A549 (cell line): Measurements from ENCODE around the gene MICOS13. TPM values are rescaled to one million over a fixed set of nuclear protein-coding genes. Genes with fewer than 3 reads are reported as not detected.

Source experiments
- ATAC-seq, 2 experiments: fragments of 200-7000 bp in 1 of 2; fragments of >200 bp in 1 of 2; cut with Nextera tagmentation in 1 of 2; cut with Tn5 transposase in 1 of 2; 3 replicates each; pipeline versions ENCODE4 v1.8.0 to v1.9.1; 2018 to 2020; ENCODE audit warnings: mild to moderate bottlenecking in 1 of 2, moderate library complexity in 1 of 2
- CTCF ChIA-PET: fragments of 300-600 bp; sonication (Branson Sonifier 250); formaldehyde crosslinking; extraction: SDS; loops from one replicate; lab custom pipeline; 2021; ENCODE audit warnings: antibody characterized with exemption, inconsistent platforms; lab: Yijun Ruan, JAX
- POLR2A ChIA-PET: fragments of 350-600 bp; formaldehyde crosslinking; extraction: SDS; loops from one replicate; lab custom pipeline; 2021; ENCODE audit warnings: antibody characterized with exemption, inconsistent platforms; lab: Yijun Ruan, JAX
- DNase-seq, 2 experiments: peaks; one replicate each; pipeline versions ENCODE4 v3.0.0 to v3.0.0-alpha.2; 2011 to 2016; ENCODE audit warnings: low read depth in 1 of 2, low spot score in 1 of 2
- FAIRE-seq: peaks from 2 replicates; lab custom pipeline; 2011; peaks lifted over from hg19 to GRCh38; lab: Jason Lieb, UNC
- H3K27ac ChIP-seq, 2 experiments: fragments of >200 bp; sonication (Bioruptor Twin); formaldehyde crosslinking; 3 replicates each; pipeline ENCODE4 v1.5.1; 2016 to 2017
- H3K4me1 ChIP-seq: fragments of >200 bp; sonication (Bioruptor Twin); formaldehyde crosslinking; 3 replicates; pipeline ENCODE4 v1.6.1; 2016
- H3K4me2 ChIP-seq: fragments of >200 bp; sonication (Bioruptor Twin); formaldehyde crosslinking; 3 replicates; pipeline ENCODE4 v1.6.1; 2016
- H3K4me3 ChIP-seq: fragments of >200 bp; sonication (Bioruptor Twin); formaldehyde crosslinking; 3 replicates; pipeline ENCODE4 v1.5.1; 2016
- H3K9me3 ChIP-seq: fragments of >200 bp; sonication (Bioruptor Twin); formaldehyde crosslinking; 3 replicates; pipeline ENCODE4 v1.6.1; 2016
- BCL3 ChIP-seq: fragments of >200 bp; sonication (Bioruptor Twin); formaldehyde crosslinking; IDR thresholded peaks from 3 replicates; pipeline ENCODE4 v1.6.1; 2016
- CBX2 ChIP-seq: fragments of 200-600 bp; sonication (generic); IDR thresholded peaks from 2 replicates; pipeline ENCODE4 v1.6.1; 2016; ENCODE audit warnings: low read depth, mild to moderate bottlenecking, borderline replicate concordance
- CEBPB ChIP-seq, 2 experiments: fragments of >200 bp in 1 of 2; sonication (Bioruptor Twin) in 1 of 2; formaldehyde crosslinking in 1 of 2; IDR thresholded peaks; 2 replicates each; pipeline ENCODE4 v1.6.1; 2012 to 2016
- CHD2 ChIP-seq: fragments of 150-350 bp; IDR thresholded peaks from 2 replicates; pipeline ENCODE4 v1.6.1; 2014; ENCODE audit warnings: low read length; ENCODE audit not compliant: partially characterized antibody
- CHD4 ChIP-seq: fragments of 200-600 bp; sonication (generic); IDR thresholded peaks from 2 replicates; pipeline ENCODE4 v1.6.1; 2016; ENCODE audit warnings: antibody characterized with exemption, mild to moderate bottlenecking, borderline replicate concordance
- CTCF ChIP-seq: fragments of >200 bp; sonication (Bioruptor Twin); formaldehyde crosslinking; IDR thresholded peaks from 3 replicates; pipeline ENCODE4 v1.5.1; 2016
- E2F6 ChIP-seq: IDR thresholded peaks from 2 replicates; pipeline ENCODE4 v1.6.1; 2012; ENCODE audit warnings: low read depth, borderline replicate concordance
- EP300 ChIP-seq, 2 experiments: fragments of >200 bp; sonication (Bioruptor Twin); formaldehyde crosslinking; IDR thresholded peaks; 2 replicates in 1 of 2; 3 replicates in 1 of 2; pipeline ENCODE4 v1.6.1; 2016 to 2017
- FOSB ChIP-seq: fragments of 250-450 bp; sonication (Bioruptor Pico); IDR thresholded peaks from 2 replicates; pipeline ENCODE4 v1.5.0; 2020; ENCODE audit warnings: mild to moderate bottlenecking, moderate library complexity
- HEYL ChIP-seq: fragments of 250-450 bp; sonication (Bioruptor Pico); IDR thresholded peaks from 2 replicates; pipeline ENCODE4 v1.8.0; 2021; ENCODE audit warnings: mild to moderate bottlenecking, moderate library complexity
- HOXA7 ChIP-seq: fragments of 250-450 bp; sonication (Bioruptor Pico); IDR thresholded peaks from 2 replicates; pipeline ENCODE4 v1.5.0; 2020; ENCODE audit warnings: mild to moderate bottlenecking, moderate library complexity
- HOXB13 ChIP-seq: fragments of 250-450 bp; sonication (Bioruptor Pico); IDR thresholded peaks from 2 replicates; pipeline ENCODE4 v1.5.0; 2020; ENCODE audit warnings: low read depth, mild to moderate bottlenecking, moderate library complexity
- HOXB5 ChIP-seq: fragments of 250-450 bp; sonication (Bioruptor Pico); IDR thresholded peaks from 2 replicates; pipeline ENCODE4 v1.5.0; 2020; ENCODE audit warnings: mild to moderate bottlenecking, moderate library complexity
- JUN ChIP-seq, 2 experiments: fragments of >200 bp; sonication (Bioruptor Twin); formaldehyde crosslinking; IDR thresholded peaks; 2 replicates in 1 of 2; 3 replicates in 1 of 2; pipeline ENCODE4 v1.6.1; 2016 to 2017
- JUNB ChIP-seq: fragments of >200 bp; sonication (Bioruptor Twin); formaldehyde crosslinking; IDR thresholded peaks from 2 replicates; pipeline ENCODE4 v1.6.1; 2016
- MAFK ChIP-seq: fragments of 450-650 bp; IDR thresholded peaks from 2 replicates; pipeline ENCODE4 v1.6.1; 2014; ENCODE audit not compliant: partially characterized antibody
- MAX ChIP-seq: IDR thresholded peaks from 2 replicates; pipeline ENCODE4 v1.6.1; 2012
- MAZ ChIP-seq: fragments of 150-350 bp; IDR thresholded peaks from 2 replicates; pipeline ENCODE4 v1.6.1; 2014; ENCODE audit warnings: antibody characterized with exemption, low read depth, low read length, borderline replicate concordance
- MYC ChIP-seq: IDR thresholded peaks from 2 replicates; pipeline ENCODE4 v1.6.1; 2012; ENCODE audit warnings: mild to moderate bottlenecking, inconsistent platforms, low read length, improper control_type of control experiment, borderline replicate concordance
- NR3C1 ChIP-seq: fragments of >200 bp; sonication (Bioruptor Twin); formaldehyde crosslinking; IDR thresholded peaks from 3 replicates; pipeline ENCODE4 v1.6.1; 2017
- PBX3 ChIP-seq: IDR thresholded peaks from 2 replicates; pipeline ENCODE4 v1.6.1; 2012
- RAD21 ChIP-seq, 2 experiments: fragments of >200 bp in 1 of 2; sonication (Bioruptor Twin) in 1 of 2; formaldehyde crosslinking in 1 of 2; IDR thresholded peaks in 1 of 2; conservative IDR thresholded peaks in 1 of 2; 2 replicates in 1 of 2; 3 replicates in 1 of 2; pipeline ENCODE4 v1.6.1; 2012 to 2018; ENCODE audit warnings: inconsistent platforms in 1 of 2
- RCOR1 ChIP-seq: fragments of 150-350 bp; IDR thresholded peaks from 2 replicates; pipeline ENCODE4 v1.6.1; 2014; ENCODE audit warnings: antibody characterized with exemption, low read length, low read depth
- SMC3 ChIP-seq: fragments of >200 bp; sonication (Bioruptor Twin); formaldehyde crosslinking; IDR thresholded peaks from 3 replicates; pipeline ENCODE4 v1.6.1; 2018; ENCODE audit warnings: inconsistent platforms
- TP53 ChIP-seq: fragments of 250-450 bp; sonication (Bioruptor Pico); IDR thresholded peaks from 2 replicates; pipeline ENCODE4 v1.5.0; 2021; ENCODE audit warnings: mild to moderate bottlenecking, moderate library complexity
- ZNF302 ChIP-seq: fragments of 250-450 bp; sonication (Bioruptor Pico); IDR thresholded peaks from 2 replicates; pipeline ENCODE4 v1.9.0; 2021; ENCODE audit warnings: inconsistent platforms, mild to moderate bottlenecking, moderate library complexity
- ZSCAN20 ChIP-seq: fragments of 250-450 bp; sonication (Bioruptor Pico); IDR thresholded peaks from 2 replicates; pipeline ENCODE4 v1.8.0; 2022; ENCODE audit warnings: mild to moderate bottlenecking, moderate library complexity
- WGBS: methylation state at CpG from one replicate; pipeline ENCODE4 v1.1.6; 2017; ENCODE audit errors: missing lambda C conversion rate; 5-methylcytosine and 5-hydroxymethylcytosine counted together
- polyA plus RNA-seq, 4 experiments: library from polyadenylated mRNA; depleted of rRNA in 3 of 4; stranded (reverse); fragments of >200 nt; fragmentation: RNase III in 1 of 4; extraction: RNeasy Plus Mini Kit Qiagen cat#74134 plus additional on column Dnase treatment in 1 of 4; gene quantifications; 2 replicates in 3 of 4; 3 replicates in 1 of 4; pipeline ENCODE4 v1.2.3, GENCODE V29; 2011 to 2017
- TF ChIP-seq, protein P1 (sequence below): fragments of 250-450 bp; sonication (Bioruptor Pico); IDR thresholded peaks from 2 replicates; pipeline ENCODE4 v1.5.0; 2020; ENCODE audit warnings: low read depth, mild to moderate bottlenecking, moderate library complexity
- TF ChIP-seq, protein P2 (sequence below): fragments of 450-650 bp; IDR thresholded peaks from 2 replicates; pipeline ENCODE4 v1.6.1; 2014; ENCODE audit warnings: antibody characterized with exemption

The MICOS13 gene
- polyA plus RNA-seq, 2 of the 4 experiments (the other 2 are of a cell fraction), result 20.5 to 48.8 TPM

GRCh38 chr19:5663904-5664303, 16.4 kb downstream of the MICOS13 start:
- H3K9me3 ChIP-seq, result no peaks in the 10 kb centered on the region
- H3K4me1 ChIP-seq, result peaks cover 14% of the 10 kb centered on the region
- POLR2A ChIA-PET, result no interaction called here
- no peak overlapping the region for H3K4me3 ChIP-seq
- no peak for ATAC-seq
- CTCF ChIA-PET, result no interaction called here
- 91% methylated on average over 17 of the region's 17 CpGs for WGBS
- TF ChIP-seq ZSCAN20, result no peak
- TF ChIP-seq MAFK, result no peak
- TF ChIP-seq HOXA7 (CRISPR knock-in tag), result no peak
- TF ChIP-seq MYC, result no peak
- no peak for TF ChIP-seq RCOR1
- no peak for TF ChIP-seq JUN (IDR thresholded peaks at IDR 0.05)
- TF ChIP-seq HOXB13, result no peak
- TF ChIP-seq CEBPB (IDR thresholded peaks at IDR 0.05), result no peak
- TF ChIP-seq CHD4, result no peak
- TF ChIP-seq NR3C1, result no peak
- TF ChIP-seq SMC3, result no peak
- TF ChIP-seq, protein P1, sequence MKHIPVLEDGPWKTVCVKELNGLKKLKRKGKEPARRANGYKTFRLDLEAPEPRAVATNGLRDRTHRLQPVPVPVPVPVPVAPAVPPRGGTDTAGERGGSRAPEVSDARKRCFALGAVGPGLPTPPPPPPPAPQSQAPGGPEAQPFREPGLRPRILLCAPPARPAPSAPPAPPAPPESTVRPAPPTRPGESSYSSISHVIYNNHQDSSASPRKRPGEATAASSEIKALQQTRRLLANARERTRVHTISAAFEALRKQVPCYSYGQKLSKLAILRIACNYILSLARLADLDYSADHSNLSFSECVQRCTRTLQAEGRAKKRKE (CRISPR knock-in tag), result no peak
- TF ChIP-seq ZNF302, result no peak
- TF ChIP-seq BCL3, result no peak
- no peak for TF ChIP-seq HEYL
- no peak for TF ChIP-seq CHD2
- TF ChIP-seq FOSB (CRISPR knock-in tag), result no peak
- no peak for TF ChIP-seq TP53 (CRISPR knock-in tag)
- TF ChIP-seq E2F6, result no peak
- no peak for TF ChIP-seq MAX
- TF ChIP-seq, all 56 proteins: peak for 0
- Histone ChIP-seq H3K4me2 (no peak overlapping the region), H3K27ac (no peak overlapping the region)
- DNase-seq (no peak), FAIRE-seq (no peak)

GRCh38 chr19:5661483-5661882, 18.8 kb downstream of the MICOS13 start:
- H3K4me3 ChIP-seq, result no peak overlapping the region
- H3K27ac ChIP-seq, result no peak overlapping the region
- 97% methylated on average over 42 of the region's 42 CpGs for WGBS
- H3K4me1 ChIP-seq, result peaks cover 14% of the 10 kb centered on the region
- FAIRE-seq (no peak), ATAC-seq (no peak), DNase-seq (no peak)
- ChIA-PET POLR2A (no interaction called here), CTCF (no interaction called here)
- H3K4me2 ChIP-seq, result no peak overlapping the region
- H3K9me3 ChIP-seq, result no peaks in the 10 kb centered on the region
- TF ChIP-seq JUN (IDR thresholded peaks at IDR 0.05) (no peak), MAZ (no peak), HOXB5 (CRISPR knock-in tag) (no peak), CBX2 (no peak), TP53 (CRISPR knock-in tag) (no peak), HOXA7 (CRISPR knock-in tag) (no peak), CTCF (no peak), NR3C1 (no peak), PBX3 (no peak), RAD21 (conservative IDR thresholded peaks at IDR 0.05 in 1 of 2, IDR thresholded peaks at IDR 0.05 in 1 of 2) (no peak), EP300 (IDR thresholded peaks at IDR 0.05) (no peak), JUNB (no peak), FOSB (CRISPR knock-in tag) (no peak)
- TF ChIP-seq, protein P2, sequence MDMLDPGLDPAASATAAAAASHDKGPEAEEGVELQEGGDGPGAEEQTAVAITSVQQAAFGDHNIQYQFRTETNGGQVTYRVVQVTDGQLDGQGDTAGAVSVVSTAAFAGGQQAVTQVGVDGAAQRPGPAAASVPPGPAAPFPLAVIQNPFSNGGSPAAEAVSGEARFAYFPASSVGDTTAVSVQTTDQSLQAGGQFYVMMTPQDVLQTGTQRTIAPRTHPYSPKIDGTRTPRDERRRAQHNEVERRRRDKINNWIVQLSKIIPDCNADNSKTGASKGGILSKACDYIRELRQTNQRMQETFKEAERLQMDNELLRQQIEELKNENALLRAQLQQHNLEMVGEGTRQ, result no peak
